ENCODE results near the gene ARL14.
"Not testable (repeated sequence)": the region's sequence is repeated elsewhere in the genome, so short reads cannot be mapped to it uniquely, and the experiment has no call there.

The ARL14 gene

DNA sequence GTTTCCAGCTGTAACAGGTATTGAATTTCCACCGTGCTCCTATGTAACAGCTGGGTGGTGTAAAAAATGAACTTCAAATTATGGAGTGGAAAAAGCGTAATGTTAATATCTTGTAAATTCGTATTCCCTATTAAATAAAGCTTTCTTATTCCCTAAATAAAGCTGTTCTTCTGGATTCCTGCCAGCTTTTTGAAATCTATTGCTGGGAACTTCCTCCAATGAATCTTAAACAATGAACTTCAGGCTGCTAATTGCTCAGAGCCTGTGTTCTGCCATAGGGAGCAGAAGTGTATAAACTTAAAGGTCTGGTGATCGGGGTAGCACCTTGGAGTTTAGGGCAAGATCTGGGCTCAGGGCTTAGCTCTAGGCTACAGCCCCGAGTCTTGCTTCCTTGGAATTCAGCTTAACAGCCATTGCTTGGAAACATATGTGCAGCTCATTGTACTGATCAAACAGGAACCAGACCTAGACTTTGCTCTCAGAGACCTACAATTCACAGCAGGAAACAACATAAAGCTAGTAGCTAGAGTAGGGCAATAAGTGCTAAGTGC, 1.4 kb downstream of the ARL14 start:
- DNase-seq: no peak

- no peak for DNase-seq
These were observed 7.4 kb downstream of the ARL14 start for GRCh38 chr3:160684368-160684740.

DNA sequence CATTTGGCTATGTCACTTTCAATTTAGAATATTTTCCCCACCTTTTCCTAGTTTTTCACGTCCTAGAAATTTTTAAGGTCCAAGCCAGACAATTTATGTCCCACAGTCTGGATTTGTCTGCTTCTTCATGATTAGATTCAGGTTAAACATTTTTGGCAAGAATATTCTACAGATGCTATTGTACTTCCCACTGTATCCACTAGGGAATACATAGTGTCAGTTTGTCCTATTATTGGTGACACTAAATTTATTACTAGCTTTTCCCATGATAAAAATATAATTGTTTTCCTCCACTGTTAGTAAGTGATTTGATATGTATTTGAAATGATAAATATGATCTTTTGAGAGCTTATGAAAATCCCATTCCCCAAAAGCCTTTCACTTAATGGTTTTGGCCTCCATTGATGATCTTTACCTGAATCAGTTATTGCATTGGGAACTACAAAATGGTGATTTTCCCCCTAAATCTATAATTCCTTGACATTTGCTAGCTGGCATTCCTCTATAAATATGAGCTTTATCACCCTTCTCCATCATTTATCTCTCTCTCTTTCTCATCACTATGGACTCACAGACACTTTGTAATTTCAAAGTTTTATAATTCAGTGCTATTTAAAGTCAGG, 8.3 kb downstream of the ARL14 start:
- no peak for DNase-seq

GRCh38 chr3:160686955-160687535, 10.1 kb downstream of the ARL14 start:
- no peak for DNase-seq

DNA sequence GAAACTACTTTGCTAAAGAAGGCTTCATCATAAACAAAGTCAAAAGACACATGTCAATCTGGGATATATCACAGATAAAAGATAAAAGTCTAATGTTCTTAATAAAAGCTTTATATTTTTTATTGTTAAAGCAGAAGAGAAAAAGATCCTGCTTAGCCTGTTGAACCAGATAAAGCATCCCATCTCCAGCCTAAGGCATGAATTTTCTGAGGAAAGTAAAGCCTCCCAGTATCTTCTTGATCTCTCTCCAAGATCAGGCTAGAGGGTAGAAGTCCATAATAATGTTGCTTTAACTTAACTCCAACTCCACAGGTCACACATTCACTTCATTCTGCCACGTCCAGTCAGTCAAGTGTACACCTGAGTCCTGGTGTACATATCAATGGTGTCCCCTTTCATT, 14.2 kb downstream of the ARL14 start:
- no peak for DNase-seq

GRCh38 chr3:160691962-160692361, 15.0 kb downstream of the ARL14 start:
- no peak for DNase-seq

GRCh38 chr3:160693191-160693590, 16.2 kb downstream of the ARL14 start:
- DNase-seq: no peak

GRCh38 chr3:160694345-160694744, 17.4 kb downstream of the ARL14 start:
- no peak for DNase-seq

GRCh38 chr3:160695003-160695402, 18.0 kb downstream of the ARL14 start:
- no peak for DNase-seq

- no peak for DNase-seq
These were observed 19.0 kb downstream of the ARL14 start for GRCh38 chr3:160695915-160696327.

- no peak for DNase-seq
These were observed 20.8 kb downstream of the ARL14 start for GRCh38 chr3:160697637-160698380.

DNA sequence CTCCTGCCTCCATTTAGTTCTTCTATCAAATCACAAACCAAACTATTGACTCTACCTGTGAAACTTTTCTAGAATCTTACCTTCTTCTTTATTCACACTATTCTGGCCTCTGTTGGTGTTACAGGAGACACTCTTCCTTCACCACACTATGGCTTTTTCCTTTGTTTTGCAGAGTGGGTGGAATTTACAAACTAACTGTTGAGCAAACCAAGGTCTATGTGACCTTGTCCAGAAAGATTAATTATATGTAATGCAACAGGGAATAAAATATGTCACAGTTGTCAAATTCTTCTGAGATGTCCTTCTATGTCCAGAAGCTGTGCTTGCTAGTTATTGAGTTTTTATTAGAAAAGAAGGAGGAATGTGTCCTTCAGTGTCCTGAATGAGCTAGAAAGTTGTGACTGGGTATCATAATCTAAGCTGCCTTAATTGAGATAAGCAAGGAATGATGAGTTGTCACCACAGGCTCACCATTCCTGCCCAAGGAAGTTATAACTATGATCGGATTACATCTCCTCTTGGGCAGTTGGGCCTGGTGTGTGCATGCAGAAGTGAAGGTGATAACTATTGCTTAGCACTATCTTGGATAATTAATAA, 21.7 kb downstream of the ARL14 start:
- DNase-seq: no peak

DNA sequence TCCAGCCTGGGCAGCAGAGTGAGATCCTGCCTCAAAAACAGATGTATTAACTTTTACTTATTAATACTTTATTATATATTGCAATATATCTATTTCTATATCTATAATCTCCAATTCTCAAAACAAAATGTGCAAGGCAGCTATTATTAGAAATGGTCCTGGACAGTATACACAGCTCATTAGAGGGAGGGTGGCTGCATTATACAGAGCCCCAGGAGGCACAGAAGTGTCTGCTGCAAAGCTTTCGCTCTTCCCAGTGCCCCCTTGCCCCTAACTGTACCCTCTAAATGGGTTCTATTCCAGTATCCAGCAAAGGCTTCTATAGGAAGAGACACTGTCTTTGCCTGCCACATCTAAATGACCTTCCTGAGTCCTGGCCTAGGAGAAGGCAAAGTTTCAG, 24.5 kb downstream of the ARL14 start:
- no peak for DNase-seq

- DNase-seq: no peak
These were observed 25.3 kb downstream of the ARL14 start for GRCh38 chr3:160702290-160702689.

GRCh38 chr3:160703974-160704373, 27.0 kb downstream of the ARL14 start:
- DNase-seq: no peak

DNA sequence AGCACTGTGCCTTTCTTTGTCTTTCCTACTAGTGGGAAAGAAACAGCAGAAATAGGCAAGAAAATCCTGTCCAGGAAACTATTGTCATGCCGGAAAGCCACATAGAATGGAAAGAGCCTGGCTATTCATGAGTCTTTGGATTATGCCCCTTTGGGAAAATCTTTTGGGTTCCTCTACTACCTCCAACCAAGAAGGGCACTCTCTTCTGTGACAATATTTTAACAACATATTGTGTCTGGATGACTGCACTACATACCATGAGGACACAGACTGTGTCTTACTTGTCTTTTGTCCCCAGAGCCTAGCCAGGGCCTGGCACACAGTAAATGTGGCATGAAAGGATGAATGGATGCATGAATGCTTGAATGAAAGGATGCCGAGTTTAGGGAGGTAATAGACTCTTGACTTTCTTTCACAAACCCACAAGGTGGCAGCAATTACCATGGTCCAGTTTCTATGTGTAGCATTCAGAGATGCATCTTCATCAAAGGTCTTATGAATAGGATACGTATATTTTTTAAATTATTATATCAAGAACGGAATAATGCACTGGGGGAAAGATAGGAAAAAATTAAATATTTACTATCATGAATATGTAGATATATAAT, 30.3 kb downstream of the ARL14 start:
- DNase-seq: peak; percentile 50

DNA sequence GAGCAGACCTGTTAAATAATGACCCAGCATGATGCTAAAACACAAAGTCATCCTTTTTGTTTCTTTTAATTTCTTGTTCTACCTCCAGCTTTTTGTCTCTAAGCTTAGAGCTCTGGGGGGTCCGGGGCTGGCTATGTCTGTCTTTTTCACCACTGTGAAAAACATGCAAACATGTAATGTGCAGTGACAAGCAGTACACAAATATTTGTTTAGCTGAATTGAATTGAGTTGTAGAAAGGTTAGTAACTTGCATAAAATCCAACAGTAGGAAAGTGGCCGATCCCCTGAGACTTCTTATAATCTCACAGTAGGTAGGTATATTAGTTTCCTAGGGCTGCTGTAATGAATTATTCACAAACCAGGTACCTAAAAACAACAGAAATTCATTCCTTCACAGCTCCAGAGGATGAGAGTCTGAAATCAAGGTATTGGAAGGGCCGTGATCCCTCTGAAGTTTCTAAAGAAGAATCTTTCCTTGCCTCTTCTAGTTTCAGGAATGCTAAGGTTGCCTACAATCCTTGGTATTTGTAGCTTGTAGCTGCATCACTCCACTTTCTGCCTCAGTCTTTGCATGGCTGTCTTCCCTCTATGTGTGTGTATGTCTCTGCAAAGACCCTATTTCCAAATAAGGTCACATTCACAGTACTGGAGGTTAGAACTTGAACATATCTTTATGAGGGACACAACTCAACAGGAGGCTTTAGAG, 32.7 kb downstream of the ARL14 start:
- no peak for DNase-seq

GRCh38 chr3:160713144-160713543, 36.2 kb downstream of the ARL14 start:
- not testable (repeated sequence) for DNase-seq

DNA sequence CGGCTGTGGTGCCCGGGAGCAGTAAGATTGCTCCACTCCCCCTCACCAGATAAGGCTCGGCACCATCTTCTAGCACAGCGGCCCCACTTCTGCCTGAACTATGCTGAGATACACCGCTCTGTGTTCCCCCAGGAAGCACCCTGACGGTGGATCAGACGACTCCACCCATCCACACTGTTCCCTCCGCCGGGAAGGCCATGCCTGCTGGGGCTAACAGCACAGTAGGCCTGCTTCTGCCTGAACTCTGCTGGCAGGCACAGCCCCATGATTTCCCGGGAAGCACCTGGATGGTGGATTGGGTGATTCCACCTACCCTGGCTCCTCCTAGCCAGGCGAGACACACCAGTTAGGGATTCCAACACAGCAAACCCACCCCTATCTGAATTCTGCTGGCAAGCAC, 42.8 kb downstream of the ARL14 start:
- DNase-seq: no peak

DNA sequence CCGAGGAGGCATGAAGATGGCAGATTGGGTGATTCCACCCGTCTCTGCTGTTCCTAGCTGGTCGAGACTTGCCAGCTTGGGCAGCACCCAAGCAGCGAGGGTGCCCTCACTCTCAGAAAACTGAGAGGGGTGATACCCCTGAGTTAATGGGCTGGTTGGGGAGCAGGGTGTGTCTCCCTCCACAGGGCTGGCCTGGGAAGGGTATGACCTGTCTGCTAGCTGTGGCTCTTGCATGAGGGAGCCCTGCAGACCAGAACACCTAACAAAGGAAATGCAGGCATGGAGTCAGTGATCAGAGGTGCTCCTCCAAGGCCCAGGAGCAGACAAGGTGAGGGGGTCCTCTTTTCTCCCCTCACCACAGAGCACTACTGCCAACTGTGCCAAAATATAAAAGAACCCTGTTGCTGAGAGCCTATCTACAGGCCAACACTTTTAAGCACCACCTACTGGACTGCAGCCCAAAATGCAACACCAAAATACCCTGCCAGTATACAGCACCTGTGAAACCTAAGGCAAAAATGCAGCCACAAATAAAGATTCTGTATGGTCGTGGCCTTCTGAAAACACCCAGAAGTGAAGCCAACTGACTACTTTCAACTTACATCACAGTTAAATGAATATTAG, 43.3 kb downstream of the ARL14 start:
- DNase-seq: no peak

GRCh38 chr3:160722331-160722730, 45.4 kb downstream of the ARL14 start:
- DNase-seq: no peak

DNA sequence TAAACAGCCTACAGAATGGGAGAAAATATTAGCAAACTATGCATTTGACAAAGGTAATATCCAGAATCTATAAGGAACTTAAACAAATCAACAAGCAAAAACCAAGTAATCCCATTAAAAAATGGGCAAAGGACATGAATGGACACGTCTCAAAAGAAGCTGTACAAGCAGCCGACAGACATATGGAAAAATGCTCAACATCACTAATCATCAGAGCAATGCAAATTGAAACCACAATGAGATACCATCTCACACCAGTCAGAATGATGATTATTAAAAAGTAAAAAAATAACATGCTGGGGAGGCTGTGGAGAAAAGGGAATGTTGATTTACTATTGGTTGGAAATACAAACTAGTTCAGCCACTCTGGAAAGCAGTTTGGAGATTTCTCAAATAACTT, 48.4 kb downstream of the ARL14 start:
- no peak for DNase-seq
